ENCODE measurements around the gene SPOCK1. TPM values are rescaled to one million over a fixed set of nuclear protein-coding genes. Genes with fewer than 3 reads are reported as not detected.

The SPOCK1 gene
- total and polyA plus RNA-seq, 2 of the 13 experiments (the other 11 are each of a cell fraction or from before 2014, with no cell fraction given): 0.18 to 0.29 TPM

- DNase-seq (ENCODE audit: low spot score): no peak
- FAIRE-seq: no peak
- no peak overlapping the region for H3K4me2 ChIP-seq (ENCODE audit: low read depth, low read length)
Measured at GRCh38 chr5:137470111-137470920, 28.8 kb downstream of the SPOCK1 start.

More at GRCh38 chr5:137470111-137470920, 28.8 kb downstream of the SPOCK1 start:
- Histone ChIP-seq H4K20me1 (ENCODE audit: insufficient read depth, low read length) (no peaks in the 10 kb centered on the region), H3K9ac (ENCODE audit: insufficient read depth, low read depth, low read length) (no peak overlapping the region), H3K4me1 (ENCODE audit: insufficient read depth, low read length) (no peaks in the 10 kb centered on the region), H3K79me2 (ENCODE audit: insufficient read depth, low read length) (no peaks in the 10 kb centered on the region), H3K27ac (ENCODE audit: extremely low read length, insufficient read depth, low read length) (no peak overlapping the region), H3K36me3 (replicated peaks in 1 of 2; ENCODE audit: control insufficient read depth in 1 of 2, insufficient read depth in 2 of 2, low read length in 2 of 2) (no peaks in the 10 kb centered on the region), H2AFZ (ENCODE audit: low read length) (no peak overlapping the region), H3K4me3 (replicated peaks in 1 of 3; ENCODE audit: insufficient read depth in 1 of 3, low read depth in 2 of 3, low read length in 3 of 3) (no peak overlapping the region), H3K27me3 (ENCODE audit: control insufficient read depth in 1 of 2, insufficient read depth in 2 of 2, low read length in 2 of 2) (peaks cover 0 to 8% of the 10 kb centered on the region in 2 experiments; a peak in 1 of 5 replicates), H3K9me3 (ENCODE audit: low read length) (no peaks in the 10 kb centered on the region)
- ATAC-seq: no peak
- BruUV-seq (replicated peaks): no TSS peak
- ChIA-PET POLR2A (no interaction called here), CTCF (ENCODE audit: low intra/inter-chr PET ratio, low total read pairs) (no interaction called here)
- intact Hi-C loops (cut with micrococcal nuclease; ENCODE audit: unreplicated experiment) (no loop called here), in situ Hi-C loops (cut with HindIII; ENCODE audit: extremely low pct_ligation_motif_present, low pct_unique_long_range_greater_than_20kb) (no loop called here)
- TF ChIP-seq CBX1 (IDR thresholded peaks at IDR 0.05; ENCODE audit: low read depth) (no peak), CENPX (CRISPR knock-in tag; IDR thresholded peaks at IDR 0.05) (no peak), ZNF782 (CRISPR knock-in tag; IDR thresholded peaks at IDR 0.05; ENCODE audit: borderline replicate concordance) (no peak), ZNF792 (CRISPR knock-in tag; IDR thresholded peaks at IDR 0.05) (no peak), ZNF839 (CRISPR knock-in tag; IDR thresholded peaks at IDR 0.05; ENCODE audit: borderline replicate concordance) (no peak), GATAD1 (CRISPR knock-in tag; IDR thresholded peaks at IDR 0.05) (no peak), ZNF614 (CRISPR knock-in tag; IDR thresholded peaks at IDR 0.05; ENCODE audit: borderline replicate concordance) (no peak), ZUFSP (CRISPR knock-in tag; IDR thresholded peaks at IDR 0.05; ENCODE audit: borderline replicate concordance) (no peak)
- WGBS (ENCODE audit: low lambda C conversion rate): 2% methylated on average over 3 of the region's 5 CpGs
